ENCODE data around the gene GJC1.

DNA sequence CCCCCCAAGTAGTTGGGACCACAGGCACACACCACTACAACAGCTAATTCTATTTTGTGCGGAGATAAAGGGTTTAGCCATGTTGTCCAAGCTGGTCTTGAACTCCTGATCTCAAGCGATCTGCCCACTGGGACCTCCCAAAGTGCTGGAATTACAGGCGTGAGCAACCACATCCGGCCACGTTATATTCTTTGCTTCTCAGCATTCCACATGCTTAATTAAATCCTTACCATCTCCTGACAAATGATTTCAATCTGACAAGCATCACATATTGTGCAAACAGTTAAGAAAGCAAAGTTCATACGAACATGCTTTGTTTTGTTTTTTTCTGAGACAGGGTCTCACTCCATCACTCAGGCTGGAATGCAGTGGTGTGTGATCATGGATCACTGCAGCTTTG is 35.8 kb upstream of the GJC1 start:
- TF ChIP-seq JUND (IDR thresholded peaks at IDR 0.05) (no peak), SIN3A (IDR thresholded peaks at IDR 0.05; ENCODE audit: borderline replicate concordance, low read depth, low read length) (no peak)
